H9 (cell line): ENCODE data around the gene RUNDC3A. TPM values are rescaled to one million over a fixed set of nuclear protein-coding genes. Genes with fewer than 3 reads are reported as not detected.

Source experiments
- DNase-seq: peaks from one replicate; pipeline ENCODE4 v3.0.0-alpha.2; 2017
- H2AFZ ChIP-seq: one replicate; pipeline ENCODE4 v1.6.1; 2013; ENCODE audit warnings: mild to moderate bottlenecking, low read length, control low read depth, moderate library complexity
- H2AK5ac ChIP-seq: 2 replicates; pipeline ENCODE4 v1.6.1; 2013; ENCODE audit warnings: low read length, control low read depth, mixed read lengths; ENCODE audit not compliant: insufficient read length
- H2BK120ac ChIP-seq: one replicate; pipeline ENCODE4 v1.6.1; 2013; ENCODE audit warnings: low read depth, mild to moderate bottlenecking, low read length, control low read depth, inconsistent platforms; ENCODE audit not compliant: poor library complexity, severe bottlenecking
- H2BK12ac ChIP-seq: 2 replicates; pipeline ENCODE4 v1.6.1; 2013; ENCODE audit warnings: low read length, control low read depth, mixed read lengths, low read depth; ENCODE audit not compliant: insufficient read length
- H2BK15ac ChIP-seq: 2 replicates; pipeline ENCODE4 v1.6.1; 2013; ENCODE audit warnings: low read depth, low read length, control low read depth
- H2BK20ac ChIP-seq: one replicate; pipeline ENCODE4 v1.6.1; 2013; ENCODE audit warnings: low read depth, mild to moderate bottlenecking, low read length, control low read depth, inconsistent platforms; ENCODE audit not compliant: poor library complexity, severe bottlenecking
- H2BK5ac ChIP-seq: 2 replicates; pipeline ENCODE4 v1.6.1; 2013; ENCODE audit warnings: low read length, control low read depth, mixed read lengths; ENCODE audit not compliant: insufficient read length
- H3K14ac ChIP-seq: 2 replicates; pipeline ENCODE4 v1.6.1; 2013; ENCODE audit warnings: low read length, control low read depth; ENCODE audit not compliant: insufficient read depth
- H3K18ac ChIP-seq: 2 replicates; pipeline ENCODE4 v1.6.1; 2013; ENCODE audit warnings: low read depth, mild to moderate bottlenecking, mixed read lengths, low read length, control low read depth; ENCODE audit not compliant: insufficient read length
- H3K23ac ChIP-seq: 2 replicates; pipeline ENCODE4 v1.6.1; 2013; ENCODE audit warnings: low read length, control low read depth, mixed read lengths, low read depth; ENCODE audit not compliant: insufficient read length
- H3K23me2 ChIP-seq: 2 replicates; pipeline ENCODE4 v1.6.1; 2013; ENCODE audit warnings: low read depth, mild to moderate bottlenecking, mixed read lengths, low read length, control low read depth; ENCODE audit not compliant: insufficient read length, poor library complexity, severe bottlenecking
- H3K27ac ChIP-seq: 2 replicates; pipeline ENCODE4 v1.5.1; 2013; ENCODE audit warnings: low read length, control low read depth, mixed read lengths, low read depth; ENCODE audit not compliant: insufficient read length
- H3K27me3 ChIP-seq: 2 replicates; pipeline ENCODE4 v1.6.1; 2013; ENCODE audit warnings: low read length, control low read depth, inconsistent platforms; ENCODE audit not compliant: insufficient read depth
- H3K4ac ChIP-seq: 2 replicates; pipeline ENCODE4 v1.6.1; 2013; ENCODE audit warnings: low read depth, mild to moderate bottlenecking, control low read depth, inconsistent platforms, low read length, moderate library complexity
- H3K4me1 ChIP-seq: 2 replicates; pipeline ENCODE4 v1.6.1; 2013; ENCODE audit warnings: low read length, control low read depth, inconsistent platforms; ENCODE audit not compliant: insufficient read depth
- H3K4me2 ChIP-seq: 2 replicates; pipeline ENCODE4 v1.6.1; 2013; ENCODE audit warnings: low read length, control low read depth, mixed read lengths; ENCODE audit not compliant: insufficient read length, insufficient read depth
- H3K56ac ChIP-seq: 2 replicates; pipeline ENCODE4 v1.6.1; 2013; ENCODE audit warnings: low read depth, mild to moderate bottlenecking, mixed read lengths, low read length, control low read depth; ENCODE audit not compliant: insufficient read length
- H3K79me1 ChIP-seq: 2 replicates; pipeline ENCODE4 v1.6.1; 2013; ENCODE audit warnings: low read depth, mild to moderate bottlenecking, moderate library complexity, low read length, control low read depth, inconsistent platforms; ENCODE audit not compliant: insufficient read depth, poor library complexity, severe bottlenecking
- H3K79me2 ChIP-seq: 2 replicates; pipeline ENCODE4 v1.6.1; 2013; ENCODE audit warnings: low read length, control low read depth, inconsistent platforms; ENCODE audit not compliant: insufficient read depth
- H3K9ac ChIP-seq: 2 replicates; pipeline ENCODE4 v1.6.1; 2013; ENCODE audit warnings: low read length, control low read depth, mixed read lengths; ENCODE audit not compliant: insufficient read length; ENCODE audit errors: extremely low read depth
- H3K9me3 ChIP-seq: one replicate; pipeline ENCODE4 v1.6.1; 2013; ENCODE audit warnings: low read depth, low read length, inconsistent platforms; ENCODE audit not compliant: control insufficient read depth
- H3T11ph ChIP-seq: one replicate; pipeline ENCODE4 v1.6.1; 2013; ENCODE audit warnings: mild to moderate bottlenecking, low read length, control low read depth, inconsistent platforms
- H4K20me1 ChIP-seq: one replicate; pipeline ENCODE4 v1.6.1; 2013; ENCODE audit not compliant: control insufficient read depth, insufficient read length, insufficient read depth
- H4K5ac ChIP-seq: 2 replicates; pipeline ENCODE4 v1.6.1; 2013; ENCODE audit warnings: low read depth, mild to moderate bottlenecking, mixed read lengths, low read length, control low read depth; ENCODE audit not compliant: insufficient read length
- H4K8ac ChIP-seq: replicated peaks from 2 replicates; pipeline ENCODE4 v1.6.1; 2013; ENCODE audit warnings: low read length, control low read depth, mixed read lengths, low read depth; ENCODE audit not compliant: insufficient read length
- H4K91ac ChIP-seq: 2 replicates; pipeline ENCODE4 v1.6.1; 2013; ENCODE audit warnings: low read depth, mild to moderate bottlenecking, moderate library complexity, mixed read lengths, low read length, control low read depth; ENCODE audit not compliant: insufficient read length
- H3K27ac Mint-ChIP-seq, 3 experiments: 2 replicates in 2 of 3; 3 replicates in 1 of 3; pipeline ENCODE4 v1.8.0; 2020 to 2021; ENCODE audit warnings: mixed read lengths in 3 of 3, mild to moderate bottlenecking in 1 of 3, moderate library complexity in 1 of 3
- H3K27me3 Mint-ChIP-seq: 2 replicates; pipeline ENCODE4 v1.8.0; 2021; ENCODE audit warnings: low read depth, mild to moderate bottlenecking, moderate library complexity, mixed read lengths
- H3K36me3 Mint-ChIP-seq, 3 experiments: 2 replicates in 2 of 3; 3 replicates in 1 of 3; pipeline ENCODE4 v1.8.0; 2020 to 2021; ENCODE audit warnings: low read depth in 3 of 3, mixed read lengths in 3 of 3; ENCODE audit not compliant: insufficient read depth in 1 of 3
- H3K4me1 Mint-ChIP-seq, 2 experiments: 2 replicates each; pipeline ENCODE4 v1.8.0; 2020; ENCODE audit warnings: mixed read lengths in 2 of 2
- H3K4me3 Mint-ChIP-seq, 2 experiments: 2 replicates in 1 of 2; 3 replicates in 1 of 2; pipeline ENCODE4 v1.8.0; 2020 to 2021; ENCODE audit warnings: mild to moderate bottlenecking in 2 of 2, mixed read lengths in 2 of 2, moderate library complexity in 1 of 2
- H3K9me3 Mint-ChIP-seq, 2 experiments: 2 replicates in 1 of 2; 3 replicates in 1 of 2; pipeline ENCODE4 v1.8.0; 2020; ENCODE audit warnings: mild to moderate bottlenecking in 2 of 2, mixed read lengths in 2 of 2, moderate library complexity in 1 of 2
- CTCF ChIP-seq: fragments of 200-600 bp; sonication (generic); conservative IDR thresholded peaks from 3 replicates; pipeline ENCODE4 v1.8.0; 2021; ENCODE audit warnings: antibody characterized with exemption, mild to moderate bottlenecking
- WGBS: extraction: QIAGEN DNeasy Blood & Tissue Kit; methylation state at CpG from one replicate; pipeline ENCODE4 v1.1.7; 2013; ENCODE audit warnings: missing lambda C conversion rate, low lambda C conversion rate, mixed read lengths; ENCODE audit not compliant: insufficient read length; ENCODE audit errors: extremely low coverage; 5-methylcytosine and 5-hydroxymethylcytosine counted together
- total RNA-seq: library from RNA; stranded (reverse); gene quantifications from 2 replicates; pipeline ENCODE4 v1.2.1, GENCODE V29; 2021

RUNDC3A gene
- total RNA-seq, 1 experiment from 2014 or later = 3.8 TPM

- Mint-ChIP-seq H3K9me3 (no peaks in the 10 kb centered on the region), H3K4me1 (peaks cover 8% of the 10 kb centered on the region in 2 experiments), H3K27me3 (peaks cover 30% of the 10 kb centered on the region), H3K27ac (peak overlapping the region; percentile 73 to 85 (median 85); a peak in 6 of 7 replicates), H3K36me3 (peaks cover 0 to 3% (median 0%) of the 10 kb centered on the region in 3 experiments; a peak in 1 of 7 replicates), H3K4me3 (peak overlapping the region; percentile 82 to 94)
- Histone ChIP-seq H4K5ac (no peak overlapping the region), H3K4ac (no peak overlapping the region), H3K56ac (no peak overlapping the region), H3K9ac (peak overlapping the region; percentile 25), H4K91ac (no peak overlapping the region), H2BK120ac (no peak overlapping the region), H2BK15ac (no peak overlapping the region), H2AK5ac (no peak overlapping the region), H2AFZ (no peak overlapping the region), H3K23me2 (peaks cover 5% of the 10 kb centered on the region), H4K8ac (no peak overlapping the region), H3K14ac (no peak overlapping the region), H3K9me3 (no peaks in the 10 kb centered on the region), H3K79me2 (no peaks in the 10 kb centered on the region), H3K27ac (no peak overlapping the region), H3K4me1 (no peaks in the 10 kb centered on the region), H2BK12ac (no peak overlapping the region), H3K18ac (no peak overlapping the region), H2BK20ac (no peak overlapping the region), H3K79me1 (no peaks in the 10 kb centered on the region), H4K20me1 (no peaks in the 10 kb centered on the region), H3K23ac (no peak overlapping the region), H3K4me2 (peak overlapping the region; percentile 89), H3K27me3 (no peaks in the 10 kb centered on the region), H2BK5ac (no peak overlapping the region), H3T11ph (no peak overlapping the region)
- peak; percentile 74 for TF ChIP-seq CTCF
- DNase-seq = peak; percentile 88
- WGBS = no CpG with 5 or more reads among the region's 21 CpGs
These were observed 37.1 kb downstream of the RUNDC3A start for GRCh38 chr17:44345454-44346026.
